Activated gamma-delta T cell treated with anti-CD3 and anti-CD28 coated beads, Interleukin-2, amount 50 U/mL, for 16 hours (primary cell): ENCODE data around the gene SCARB1.
"Not testable (repeated sequence)": the region's sequence is repeated elsewhere in the genome, so short reads cannot be mapped to it uniquely, and the experiment has no call there.

ENCODE experiments used
- DNase-seq: peaks from one replicate; pipeline ENCODE4 v3.0.0-alpha.2; 2020; ENCODE audit warnings: low read depth

SCARB1 gene, protein sequence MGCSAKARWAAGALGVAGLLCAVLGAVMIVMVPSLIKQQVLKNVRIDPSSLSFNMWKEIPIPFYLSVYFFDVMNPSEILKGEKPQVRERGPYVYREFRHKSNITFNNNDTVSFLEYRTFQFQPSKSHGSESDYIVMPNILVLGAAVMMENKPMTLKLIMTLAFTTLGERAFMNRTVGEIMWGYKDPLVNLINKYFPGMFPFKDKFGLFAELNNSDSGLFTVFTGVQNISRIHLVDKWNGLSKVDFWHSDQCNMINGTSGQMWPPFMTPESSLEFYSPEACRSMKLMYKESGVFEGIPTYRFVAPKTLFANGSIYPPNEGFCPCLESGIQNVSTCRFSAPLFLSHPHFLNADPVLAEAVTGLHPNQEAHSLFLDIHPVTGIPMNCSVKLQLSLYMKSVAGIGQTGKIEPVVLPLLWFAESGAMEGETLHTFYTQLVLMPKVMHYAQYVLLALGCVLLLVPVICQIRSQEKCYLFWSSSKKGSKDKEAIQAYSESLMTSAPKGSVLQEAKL

DNA sequence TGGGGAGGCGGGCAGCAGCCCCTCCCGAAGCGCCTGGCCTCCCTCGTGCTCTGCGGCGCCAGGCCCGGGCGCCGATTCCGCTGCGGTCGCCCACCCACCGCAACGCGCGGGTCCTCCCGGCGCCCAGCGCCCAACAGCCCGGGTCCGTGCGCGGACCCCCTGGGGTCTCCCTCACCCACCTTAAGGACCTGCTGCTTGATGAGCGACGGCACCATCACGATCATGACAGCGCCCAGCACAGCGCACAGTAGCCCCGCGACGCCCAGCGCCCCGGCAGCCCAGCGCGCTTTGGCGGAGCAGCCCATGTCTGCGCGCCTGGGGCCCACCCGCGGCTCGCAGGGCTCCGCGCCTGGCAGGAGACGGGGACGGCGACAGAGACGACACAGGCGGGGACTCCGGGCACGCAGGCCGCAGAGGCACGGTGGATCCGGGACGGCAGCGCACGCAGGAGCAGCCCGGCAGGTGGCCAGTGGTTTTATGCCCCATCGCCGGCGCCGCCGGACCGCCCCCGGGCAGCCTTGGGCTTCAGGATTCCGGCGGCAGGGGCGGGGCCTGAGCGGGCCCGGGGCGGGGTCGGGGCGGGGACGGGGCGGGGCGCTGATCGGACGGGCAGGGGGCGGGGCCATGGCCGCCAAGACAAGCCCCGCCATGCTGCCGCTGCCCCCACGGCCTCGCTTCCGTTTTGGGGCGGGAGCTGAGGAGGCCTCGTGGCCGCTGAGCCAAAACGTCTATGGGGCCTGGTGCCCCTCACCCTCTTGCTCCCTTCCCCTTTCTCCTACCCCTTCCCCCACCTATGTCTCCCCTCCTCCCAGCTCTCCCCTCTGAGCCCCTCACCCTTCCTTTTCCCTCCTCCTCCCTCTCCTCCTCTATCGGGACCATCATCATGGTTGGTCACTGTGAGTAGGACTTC, at the start of gene SCARB1:
Gene SCARB1, minus strand, starts transcription at position 449 of the 910 bp plus-strand sequence. Its CDS starts 144 bp downstream, at position 305.
- peak; percentile 67 for DNase-seq

DNA sequence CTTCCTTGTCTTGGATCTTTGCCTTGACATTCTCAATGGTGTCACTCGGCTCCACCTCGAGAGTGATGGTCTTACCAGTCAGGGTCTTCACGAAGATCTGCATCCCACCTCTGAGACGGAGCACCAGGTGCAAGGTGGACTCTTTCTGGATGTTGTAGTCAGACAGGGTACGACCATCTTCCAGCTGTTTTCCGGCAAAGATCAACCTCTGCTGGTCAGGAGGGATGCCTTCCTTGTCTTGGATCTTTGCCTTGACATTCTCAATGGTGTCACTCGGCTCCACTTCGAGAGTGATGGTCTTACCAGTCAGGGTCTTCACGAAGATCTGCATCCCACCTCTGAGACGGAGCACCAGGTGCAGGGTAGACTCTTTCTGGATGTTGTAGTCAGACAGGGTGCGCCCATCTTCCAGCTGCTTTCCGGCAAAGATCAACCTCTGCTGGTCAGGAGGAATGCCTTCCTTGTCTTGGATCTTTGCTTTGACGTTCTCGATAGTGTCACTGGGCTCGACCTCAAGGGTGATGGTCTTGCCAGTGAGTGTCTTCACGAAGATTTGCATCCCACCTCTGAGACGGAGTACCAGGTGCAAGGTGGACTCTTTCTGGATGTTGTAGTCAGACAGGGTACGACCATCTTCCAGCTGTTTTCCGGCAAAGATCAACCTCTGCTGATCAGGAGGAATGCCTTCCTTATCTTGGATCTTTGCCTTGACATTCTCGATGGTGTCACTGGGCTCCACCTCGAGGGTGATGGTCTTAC, 49.0 kb upstream of the SCARB1 start:
- DNase-seq, result not testable (repeated sequence)

DNA sequence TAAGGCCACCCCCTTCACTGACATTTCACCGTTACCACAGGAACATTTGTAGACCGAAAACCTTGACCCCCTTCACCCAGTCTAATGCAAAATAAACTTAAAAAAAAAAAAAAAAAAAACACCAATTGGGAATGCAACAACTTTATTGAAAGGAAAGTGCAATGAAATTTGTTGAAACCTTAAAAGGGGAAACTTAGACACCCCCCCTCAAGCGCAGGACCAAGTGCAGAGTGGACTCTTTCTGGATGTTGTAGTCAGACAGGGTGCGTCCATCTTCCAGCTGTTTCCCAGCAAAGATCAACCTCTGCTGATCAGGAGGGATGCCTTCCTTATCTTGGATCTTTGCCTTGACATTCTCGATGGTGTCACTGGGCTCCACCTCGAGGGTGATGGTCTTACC, 47.9 kb upstream of the SCARB1 start:
- not testable (repeated sequence) for DNase-seq

DNA sequence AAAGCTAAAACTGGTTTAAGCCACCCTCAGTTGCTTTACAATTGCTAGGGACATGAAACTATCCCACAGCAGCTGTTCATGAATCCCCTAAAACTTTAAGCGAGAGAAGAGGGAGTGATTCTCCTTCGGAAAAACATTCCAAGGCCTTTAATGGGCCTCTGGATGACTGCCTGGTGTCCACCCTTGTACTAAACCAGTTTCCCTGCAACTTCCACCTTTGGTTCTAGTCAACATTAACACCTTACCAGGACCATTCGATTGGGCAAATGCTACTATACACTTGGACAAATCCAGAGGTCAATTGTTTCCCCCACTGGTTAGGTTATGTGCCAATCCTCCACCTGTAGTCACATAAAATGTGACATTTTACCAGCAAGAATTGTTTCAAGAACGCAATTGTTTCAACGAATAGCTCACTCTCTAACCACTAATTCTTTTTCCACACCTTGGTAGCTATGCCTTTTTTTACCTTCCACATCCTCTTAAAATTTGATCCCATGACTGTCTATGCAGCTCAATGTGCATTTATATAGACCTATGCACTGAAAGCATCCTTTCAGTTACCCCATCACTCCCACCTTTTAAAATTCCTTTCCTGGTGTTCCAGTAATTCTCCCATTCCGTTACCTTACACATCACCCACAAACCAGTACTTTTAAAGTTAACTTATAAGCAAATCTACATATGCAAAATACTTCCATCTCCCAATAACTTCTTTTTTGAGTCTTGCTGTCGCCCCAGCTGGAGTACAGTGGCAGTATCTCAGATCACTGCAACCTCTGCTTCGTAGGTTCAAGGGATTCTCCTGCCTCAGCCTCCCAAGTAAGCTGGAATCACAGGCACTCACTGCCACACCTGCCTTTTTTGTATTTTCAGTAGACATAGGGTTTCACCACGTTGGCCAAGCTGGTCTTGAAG, 47.2 kb upstream of the SCARB1 start:
- no peak for DNase-seq

DNA sequence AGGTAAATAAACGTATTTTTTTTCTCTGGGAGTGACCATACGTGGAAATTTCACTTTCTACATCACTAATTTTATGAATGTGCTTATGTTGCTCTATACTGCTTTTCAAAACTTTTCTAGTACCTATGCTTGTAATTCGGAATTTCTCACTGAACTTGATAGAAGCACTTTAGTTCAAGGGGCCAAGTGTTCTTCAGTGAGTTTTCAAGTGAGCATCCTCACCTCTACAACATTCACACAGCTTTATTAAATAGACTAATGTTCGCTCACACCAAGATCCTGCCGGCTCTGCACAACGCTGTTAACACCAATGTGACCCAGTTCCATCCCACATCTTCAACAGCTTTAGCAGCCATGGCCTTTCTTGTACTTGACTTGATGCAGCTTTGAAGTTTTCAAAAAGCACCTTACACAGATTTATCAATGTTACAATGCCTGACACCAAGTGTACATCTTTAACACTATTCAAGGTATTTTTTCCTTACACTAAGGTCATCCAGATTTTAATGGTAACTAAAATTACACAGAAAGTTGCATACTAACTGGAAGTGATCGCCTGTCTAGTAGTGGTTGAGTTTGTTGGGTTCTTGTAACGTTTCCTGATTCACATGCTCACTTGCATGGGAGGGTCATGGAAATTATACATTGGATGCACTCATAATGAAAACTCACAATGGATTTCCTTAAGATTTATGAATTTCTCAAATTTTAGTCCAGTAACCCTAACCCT, 46.3 kb upstream of the SCARB1 start:
- DNase-seq, result no peak

DNA sequence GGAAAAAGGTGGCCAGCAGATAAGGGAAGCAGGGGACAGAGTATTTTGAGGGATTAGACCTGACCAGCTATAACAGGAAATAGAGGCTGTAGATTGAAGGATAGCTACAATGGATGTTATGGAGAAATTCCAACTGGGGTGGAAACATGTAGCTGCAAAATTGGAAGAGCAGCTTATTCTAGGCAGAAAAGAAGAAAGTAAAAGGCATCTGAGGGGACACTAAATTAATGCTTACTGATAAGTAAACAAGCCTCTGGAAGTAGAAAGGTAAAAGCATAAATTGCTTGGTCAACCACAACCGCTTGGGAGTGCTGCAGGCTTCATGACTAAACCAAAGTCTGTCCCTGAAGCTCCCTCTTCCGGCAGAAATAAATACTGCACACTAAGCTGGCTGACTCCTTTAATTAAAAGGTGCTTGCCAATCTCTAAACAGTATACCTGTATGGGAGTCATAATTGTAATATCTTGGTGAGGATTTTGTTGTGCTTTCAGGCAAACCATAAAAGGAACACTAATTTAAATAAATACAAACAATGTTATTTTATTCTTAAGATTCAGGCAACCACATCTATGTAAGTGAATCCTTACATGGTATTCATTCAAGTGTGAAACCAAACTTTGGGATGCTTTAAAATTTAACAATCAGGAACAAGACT, 43.1 kb upstream of the SCARB1 start:
- peak; percentile 87 for DNase-seq

DNA sequence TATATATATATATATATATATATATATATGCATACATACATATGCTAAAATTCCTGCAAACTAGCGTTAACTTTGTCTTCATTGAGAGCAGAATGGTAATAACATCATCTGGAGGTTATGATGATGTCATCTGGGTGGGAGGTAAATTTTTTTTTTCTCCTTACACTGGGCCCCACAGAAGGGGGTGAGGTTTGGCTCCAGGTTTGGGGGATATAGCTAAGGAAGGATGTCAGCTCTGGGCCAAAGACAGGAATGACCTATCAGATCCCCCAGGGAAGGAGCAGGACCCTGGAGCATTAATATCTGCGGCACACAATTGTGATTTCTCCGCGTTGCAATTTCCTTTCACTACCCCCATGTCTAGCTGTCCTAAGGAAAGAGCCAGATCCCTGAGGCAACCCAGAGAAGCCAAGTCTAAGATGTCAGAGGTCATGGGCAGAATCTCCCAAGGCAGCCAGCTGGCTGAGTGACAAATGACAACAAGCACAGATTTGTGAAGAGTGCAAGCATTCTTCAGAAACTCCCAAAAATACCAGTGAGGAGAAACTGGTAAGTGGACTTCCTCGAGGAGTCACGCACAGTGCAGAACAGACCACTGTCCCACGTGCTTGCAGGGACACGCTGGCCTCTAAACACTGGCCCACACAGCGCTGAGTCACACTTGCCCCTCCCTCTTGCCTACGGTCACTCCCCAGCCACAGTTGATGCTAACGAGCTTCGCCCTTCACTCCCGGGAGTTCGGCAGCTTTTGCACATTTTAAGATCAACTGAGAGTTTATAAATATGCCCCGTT, 40.8 kb upstream of the SCARB1 start:
- DNase-seq, result no peak

DNA sequence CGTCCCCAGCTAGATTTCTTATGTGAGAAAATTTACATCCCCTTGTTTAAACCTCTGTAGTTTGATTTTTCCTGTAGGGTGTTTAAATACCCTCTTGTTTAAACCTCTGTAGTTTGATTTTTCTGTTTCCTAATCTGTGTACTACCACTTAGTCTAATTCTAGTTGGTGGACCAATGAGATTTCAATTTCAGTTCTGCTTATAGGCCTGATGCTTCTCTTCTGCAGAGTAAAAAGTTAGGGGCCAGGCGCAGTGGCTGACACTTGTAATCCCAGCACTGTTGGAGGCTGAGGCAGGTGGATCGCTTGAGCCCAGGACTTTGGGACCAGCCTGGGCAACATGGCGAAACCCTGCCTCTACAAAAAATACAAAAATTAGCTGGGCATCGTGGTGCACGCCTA, 39.3 kb upstream of the SCARB1 start:
- DNase-seq, result no peak

DNA sequence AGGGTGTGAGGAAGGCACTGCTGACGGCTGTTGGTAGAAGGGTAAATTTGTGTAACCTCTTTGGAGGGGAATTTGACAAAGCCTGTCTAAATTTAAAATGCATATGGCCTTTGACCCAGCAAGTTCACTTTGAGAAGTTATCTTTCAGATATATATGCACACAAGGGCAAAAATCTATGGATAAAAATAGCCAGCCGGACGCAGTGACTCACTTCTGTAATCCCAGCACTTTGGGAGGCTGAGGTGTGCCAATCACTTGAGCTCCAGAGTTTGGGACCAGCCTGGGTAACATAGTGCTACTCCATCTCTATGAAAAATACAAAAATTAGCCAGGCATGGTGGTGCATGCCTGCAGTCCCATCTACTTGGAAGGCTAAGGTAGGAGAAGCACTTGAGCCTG, 37.3 kb upstream of the SCARB1 start:
- no peak for DNase-seq

DNA sequence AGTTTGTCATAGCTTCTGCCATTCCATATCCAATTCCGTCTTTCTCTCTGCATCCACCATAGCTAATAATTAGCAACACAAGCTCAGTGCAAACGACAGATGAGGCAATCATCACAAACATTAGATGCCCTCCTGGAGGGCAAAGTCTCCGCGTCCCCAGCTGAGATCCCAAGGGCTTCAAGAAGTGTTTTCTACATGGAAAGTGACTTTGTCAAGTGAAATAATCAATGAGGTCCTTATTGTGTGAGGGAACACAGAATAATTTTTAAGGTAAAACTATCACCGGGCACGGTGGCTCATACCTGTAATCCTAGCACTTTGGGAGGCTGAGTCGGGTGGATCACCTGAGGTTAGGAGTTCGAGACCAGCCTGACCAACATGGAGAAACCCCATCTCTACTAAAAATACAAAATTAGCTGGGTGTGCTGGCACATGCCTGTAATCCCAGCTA, 36.7 kb upstream of the SCARB1 start:
- not testable (repeated sequence) for DNase-seq

DNA sequence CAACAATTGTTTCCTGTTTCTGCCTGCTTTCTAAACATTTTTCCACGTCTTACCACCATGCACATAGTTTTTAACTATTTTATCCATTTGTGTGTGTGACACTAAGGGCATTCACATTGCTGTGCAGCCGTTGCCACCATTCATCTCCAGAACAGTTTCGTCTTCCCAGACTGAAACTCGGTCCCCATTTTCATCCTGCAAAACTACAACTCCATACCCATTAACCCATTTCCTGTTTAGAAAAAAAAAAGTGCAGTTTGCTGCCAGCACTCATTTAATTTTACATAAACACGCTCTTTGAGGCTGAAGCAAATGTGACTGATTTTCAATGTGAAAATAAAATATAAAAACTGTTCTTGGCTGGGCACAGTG, 35.2 kb upstream of the SCARB1 start:
- no peak for DNase-seq

DNA sequence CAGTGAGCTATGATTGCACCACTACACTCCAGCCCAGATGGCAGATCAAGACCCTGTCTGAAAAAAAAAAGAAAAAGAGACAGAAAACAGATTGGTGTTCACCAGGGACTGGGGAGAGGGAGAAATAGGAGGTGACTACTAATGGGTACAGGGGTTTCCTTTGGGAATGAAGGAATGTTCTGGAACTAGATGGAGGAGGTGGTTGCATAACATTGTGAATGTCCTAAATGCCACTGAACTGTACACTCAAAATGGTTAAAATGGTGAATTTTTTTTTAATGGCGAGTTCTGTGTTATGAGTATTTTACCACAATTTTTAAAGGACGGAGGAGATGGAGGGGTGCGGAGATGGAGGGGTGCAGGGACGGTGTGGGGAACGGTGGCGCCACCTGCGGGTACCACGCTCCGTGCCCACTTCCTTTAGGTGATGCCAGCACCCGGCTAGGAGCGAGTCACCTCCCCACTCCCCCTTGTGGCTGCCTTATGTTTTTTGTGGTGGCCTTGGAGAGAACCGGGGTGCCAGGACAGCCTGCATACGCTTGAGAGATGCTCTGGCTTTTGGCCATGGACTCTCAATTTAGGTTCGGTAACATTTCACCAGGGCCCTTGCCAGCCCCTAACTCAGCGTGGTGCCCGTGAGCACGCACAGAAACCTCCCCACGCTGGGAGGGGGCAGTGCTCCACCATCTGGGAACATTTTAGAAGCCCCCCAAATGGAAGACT, 34.7 kb upstream of the SCARB1 start:
- peak; percentile 43 for DNase-seq

DNA sequence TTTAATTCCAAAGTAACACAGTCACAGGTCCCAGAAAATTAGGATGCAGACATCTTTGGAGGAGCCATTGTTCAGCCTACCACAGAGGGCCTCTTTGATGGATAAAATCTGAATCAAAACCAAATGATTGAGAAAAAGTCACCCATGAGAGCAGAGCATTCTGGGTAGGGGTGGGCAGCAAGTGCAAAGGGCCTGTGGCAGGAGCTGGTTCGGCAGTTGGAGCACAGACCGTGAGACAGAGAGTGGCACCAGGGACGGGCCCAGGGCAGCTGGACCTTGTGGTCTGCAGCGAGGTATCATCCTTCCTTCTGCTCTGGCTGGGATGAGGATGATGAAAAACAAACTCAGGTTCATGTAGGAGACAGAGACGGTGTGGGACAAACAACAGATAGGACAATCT, 32.8 kb upstream of the SCARB1 start:
- DNase-seq, result no peak

DNA sequence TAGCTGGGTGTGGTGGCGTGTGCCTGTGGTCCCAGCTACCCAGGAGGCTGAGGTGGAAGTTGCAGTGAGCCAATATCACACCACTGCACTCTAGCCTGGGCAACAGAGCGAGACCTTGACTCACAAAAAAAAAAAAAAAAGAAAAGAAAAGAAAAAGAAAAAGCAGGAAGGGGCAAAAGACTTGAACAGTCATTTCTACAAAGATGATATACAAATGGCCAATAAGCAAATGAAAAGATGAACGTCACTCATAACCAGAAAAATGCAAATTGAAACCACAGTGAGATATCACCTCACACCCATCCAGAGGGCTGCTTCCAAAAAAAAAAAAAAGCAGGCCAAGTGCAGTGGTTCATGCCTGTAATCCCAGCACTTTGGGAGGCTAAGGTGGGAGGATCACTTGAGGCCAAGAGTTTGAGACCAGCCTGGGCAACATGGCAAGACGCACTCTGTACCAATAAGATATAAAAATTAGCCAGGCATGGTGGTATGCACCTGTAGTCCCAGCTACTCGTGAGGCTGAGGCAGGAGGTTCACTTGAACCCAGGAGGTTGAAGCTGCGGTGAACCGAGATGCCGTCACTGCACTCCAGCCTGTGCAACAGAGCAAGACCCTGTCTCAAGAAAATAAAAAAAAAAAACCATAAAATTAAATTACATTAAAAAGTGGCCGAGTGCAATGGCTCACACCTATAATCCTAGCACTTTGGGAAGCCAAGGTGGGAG, 30.3 kb upstream of the SCARB1 start:
- DNase-seq, result no peak

DNA sequence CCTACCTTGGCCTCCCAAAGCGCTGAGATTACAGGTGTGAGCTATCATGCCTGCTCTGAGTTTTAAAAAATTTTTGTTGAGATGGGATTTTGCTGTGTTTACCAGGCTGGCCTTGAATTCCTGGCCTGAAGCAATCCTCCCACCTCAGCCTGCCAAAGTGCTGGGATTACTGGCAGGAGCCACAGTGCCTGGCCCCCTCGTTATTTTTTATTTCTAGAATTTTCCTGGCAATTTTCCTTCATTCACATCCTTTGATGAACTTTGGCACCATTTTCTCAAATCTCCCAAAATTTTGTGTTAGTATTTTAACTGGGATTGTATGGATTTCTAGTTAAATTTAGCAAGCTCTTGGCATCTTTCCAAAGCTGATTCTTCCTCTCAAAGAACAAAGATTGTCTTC, 24.6 kb upstream of the SCARB1 start:
- DNase-seq, result no peak

DNA sequence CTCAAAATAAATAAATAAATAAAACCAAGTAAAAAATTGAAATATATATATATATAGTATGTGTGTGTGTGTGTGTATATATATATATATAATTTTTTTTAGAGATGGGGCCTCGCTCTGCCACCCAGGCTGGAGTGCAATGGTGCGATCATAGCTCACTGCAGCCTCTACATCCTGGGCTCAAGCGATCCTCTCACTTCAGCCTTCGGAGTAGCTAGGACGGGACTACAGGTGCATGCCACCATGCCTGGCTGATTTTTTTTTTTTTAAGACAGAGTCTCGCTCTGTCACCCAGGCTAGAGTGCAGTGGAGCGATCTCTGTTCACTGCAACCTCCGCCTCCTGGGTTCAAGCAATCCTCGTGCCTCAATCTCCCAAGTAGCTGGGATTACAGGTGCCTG, 24.1 kb upstream of the SCARB1 start:
- DNase-seq, result not testable (repeated sequence)
